PFSK-1 (cell line): ENCODE data around the gene GFI1.

Experiments
- FOXP2 ChIP-seq: optimal IDR thresholded peaks from 2 replicates; pipeline ENCODE3; 2011; ENCODE audit warnings: borderline replicate concordance, control low read depth, inconsistent platforms; ENCODE audit not compliant: insufficient read depth; ENCODE audit errors: extremely low read length, extremely low read depth
- POLR2AphosphoS5 ChIP-seq: IDR thresholded peaks from 2 replicates; pipeline ENCODE4 v1.6.1; 2012; ENCODE audit warnings: low read depth, mild to moderate bottlenecking, control low read depth, low read length, moderate library complexity
- REST ChIP-seq, 2 experiments: IDR thresholded peaks; 2 replicates each; pipeline versions ENCODE4 v1.6.1 to v1.8.0; 2011 to 2012; ENCODE audit warnings: low read depth in 2 of 2, low read length in 2 of 2, control low read depth in 1 of 2, inconsistent platforms in 1 of 2, mild to moderate bottlenecking in 1 of 2, moderate library complexity in 1 of 2; ENCODE audit not compliant: insufficient read depth in 1 of 2
- SIN3A ChIP-seq: IDR thresholded peaks from 2 replicates; pipeline ENCODE4 v1.6.1; 2012; ENCODE audit warnings: mild to moderate bottlenecking, low read length, moderate library complexity, borderline replicate concordance; ENCODE audit not compliant: insufficient read depth
- TAF1 ChIP-seq: IDR thresholded peaks from 2 replicates; pipeline ENCODE4 v1.6.1; 2012; ENCODE audit warnings: low read length, control low read depth, borderline replicate concordance; ENCODE audit not compliant: insufficient read depth

The GFI1 gene

DNA sequence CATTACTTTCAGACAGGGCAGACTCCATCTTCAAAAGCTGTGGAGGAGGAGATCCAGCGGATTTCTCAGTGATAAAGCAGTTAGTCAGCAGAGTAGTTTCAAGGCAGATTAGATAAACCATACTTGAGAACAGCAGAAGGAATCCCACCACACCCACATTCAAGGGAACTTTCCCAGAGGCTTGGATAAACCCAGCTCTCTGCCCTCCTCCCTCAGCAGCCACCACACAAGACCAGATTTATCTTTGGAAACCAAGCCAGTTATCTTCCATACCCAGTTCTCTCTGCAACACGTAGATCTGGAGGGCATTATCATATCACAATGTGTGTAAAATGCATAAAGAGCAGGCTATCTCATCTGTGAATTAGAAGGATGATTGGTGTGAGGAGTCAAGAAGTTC, 40.2 kb downstream of the GFI1 start:
- TF ChIP-seq FOXP2: no peak
- TF ChIP-seq TAF1: no peak
- no peak for TF ChIP-seq SIN3A
- no peak for TF ChIP-seq REST (IDR thresholded peaks at IDR 0.05; ENCODE audit: insufficient read depth in 1 of 2, low read depth in 2 of 2, low read length in 2 of 2)
- no peak for TF ChIP-seq POLR2AphosphoS5

DNA sequence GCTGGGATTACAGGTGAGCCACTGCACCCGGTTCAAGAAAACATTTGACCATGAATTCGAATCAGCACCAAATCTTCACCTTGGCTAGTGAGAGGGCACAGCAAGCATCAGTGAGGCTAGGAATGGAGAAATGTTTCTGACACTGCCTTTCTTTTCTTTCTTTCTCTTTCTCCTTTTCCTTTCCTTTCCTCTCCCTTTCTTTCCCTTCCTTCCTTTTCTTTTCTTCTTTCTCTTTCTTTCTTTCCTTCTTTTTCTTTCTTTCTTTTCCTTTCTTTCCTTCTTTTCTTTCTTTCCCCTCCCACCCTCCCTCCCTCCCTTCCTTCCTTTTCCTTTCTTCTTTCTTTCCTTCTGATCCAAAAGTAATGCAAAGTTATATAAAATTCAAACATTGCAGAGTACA, 40.9 kb downstream of the GFI1 start:
- TF ChIP-seq REST (IDR thresholded peaks at IDR 0.05; ENCODE audit: insufficient read depth in 1 of 2, low read depth in 2 of 2, low read length in 2 of 2) (no peak), FOXP2 (no peak), POLR2AphosphoS5 (no peak), SIN3A (no peak), TAF1 (no peak)

DNA sequence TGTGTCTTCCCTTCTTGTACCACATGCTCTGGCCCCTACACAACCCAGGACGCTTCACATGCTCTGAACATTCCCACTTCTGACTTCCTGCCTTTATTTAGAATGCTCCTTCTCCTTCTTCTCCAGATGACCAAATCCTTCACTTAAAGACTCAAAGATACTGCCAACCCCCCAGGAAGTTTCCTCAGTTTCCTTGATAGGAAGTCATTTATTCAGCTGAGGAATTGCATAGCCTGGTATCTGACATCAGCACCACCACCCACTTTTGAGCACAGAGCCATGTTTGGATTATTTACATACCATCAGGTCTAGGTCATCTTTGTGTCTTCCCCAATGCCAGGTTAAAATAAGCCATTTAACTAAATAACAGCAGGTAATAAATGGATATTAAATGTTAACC, 42.4 kb downstream of the GFI1 start:
- no peak for TF ChIP-seq POLR2AphosphoS5
- TF ChIP-seq FOXP2: no peak
- TF ChIP-seq REST (IDR thresholded peaks at IDR 0.05; ENCODE audit: insufficient read depth in 1 of 2, low read depth in 2 of 2, low read length in 2 of 2): no peak
- TF ChIP-seq SIN3A: no peak
- TF ChIP-seq TAF1: no peak

DNA sequence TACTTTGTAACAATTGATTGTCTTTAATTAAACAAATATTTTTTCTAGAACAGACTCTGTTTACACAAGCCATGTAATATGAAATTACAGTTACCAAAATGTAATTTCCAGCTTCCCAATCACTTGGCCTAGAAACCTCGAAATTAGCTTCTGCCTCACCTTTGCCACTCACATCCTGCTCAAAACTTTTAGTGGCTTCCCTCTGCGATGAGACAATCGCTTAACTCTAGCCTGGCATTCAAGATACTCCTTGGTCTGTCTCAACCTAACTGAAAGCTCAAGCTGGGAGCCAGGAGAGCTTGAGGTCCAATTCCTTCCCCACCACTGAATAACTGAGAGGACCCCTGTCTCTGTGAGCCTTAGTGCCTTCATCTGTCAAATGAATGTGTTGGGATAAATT, 42.8 kb downstream of the GFI1 start:
- TF ChIP-seq POLR2AphosphoS5 (no peak), TAF1 (no peak), REST (IDR thresholded peaks at IDR 0.05; ENCODE audit: insufficient read depth in 1 of 2, low read depth in 2 of 2, low read length in 2 of 2) (no peak), FOXP2 (no peak), SIN3A (no peak)

- TF ChIP-seq FOXP2 (no peak), REST (IDR thresholded peaks at IDR 0.05; ENCODE audit: insufficient read depth in 1 of 2, low read depth in 2 of 2, low read length in 2 of 2) (no peak), POLR2AphosphoS5 (no peak), SIN3A (no peak), TAF1 (no peak)
Measured at GRCh38 chr1:92442351-92442750, 44.4 kb downstream of the GFI1 start.
